Gastrocnemius medialis (tissue), 4 donors: ENCODE measurements around the gene ADAT2.

Experiments used
- CTCF ChIP-seq, 5 experiments: fragments of 450-650 bp in 3 of 5; fragments of 200-600 bp in 2 of 5; sonication (generic) in 2 of 5; IDR thresholded peaks in 4 of 5; conservative IDR thresholded peaks in 1 of 5; 1 replicate in 4 of 5; 2 replicates in 1 of 5; pipeline ENCODE4 v1.5.1; 2016 to 2019; ENCODE audit warnings: antibody characterized with exemption in 5 of 5, mild to moderate bottlenecking in 3 of 5, moderate library complexity in 3 of 5
- POLR2A ChIP-seq, 2 donors: fragments of 450-650 bp; IDR thresholded peaks; one replicate each; pipeline ENCODE4 v1.6.1; 2017; ENCODE audit warnings: antibody characterized with exemption in 2 of 2, mild to moderate bottlenecking in 2 of 2, moderate library complexity in 2 of 2

GRCh38 chr6:143427109-143427817 is 23.2 kb downstream of the ADAT2 start:
- no peak for TF ChIP-seq POLR2A (IDR thresholded peaks at IDR 0.05)
- TF ChIP-seq CTCF (IDR thresholded peaks at IDR 0.05 in 4 of 5, conservative IDR thresholded peaks at IDR 0.05 in 1 of 5): peak; percentile 43 to 86 (median 76)
